RWPE2 (cell line): Measurements from ENCODE around the gene DOCK7.
A peak's percentile ranks its signal among the peaks of the same experiment; 100 is the strongest.

Experiments used
- ATAC-seq: fragments of 200-7000 bp; cut with Tn5 transposase; 3 replicates; pipeline ENCODE4 v1.9.1; 2021; ENCODE audit warnings: low read depth
- DNase-seq: peaks from one replicate; pipeline ENCODE4 v3.0.0-alpha.2; 2020; ENCODE audit warnings: low spot score
- H3K27ac ChIP-seq: fragments of 450-650 bp; 2 replicates; pipeline ENCODE4 v1.5.1; 2017; ENCODE audit warnings: mild to moderate bottlenecking; ENCODE audit not compliant: poor library complexity, severe bottlenecking
- H3K27me3 ChIP-seq: fragments of 250-450 bp; sonication (Bioruptor Pico); 2 replicates; pipeline ENCODE4 v1.5.1; 2021; ENCODE audit warnings: mild to moderate bottlenecking, moderate library complexity; ENCODE audit not compliant: insufficient read depth, poor library complexity, severe bottlenecking
- H3K36me3 ChIP-seq: fragments of 250-450 bp; sonication (Bioruptor Pico); 2 replicates; pipeline ENCODE4 v1.5.1; 2020; ENCODE audit warnings: low read depth, mild to moderate bottlenecking, moderate library complexity
- H3K4me1 ChIP-seq: fragments of 250-450 bp; sonication (Bioruptor Pico); 2 replicates; pipeline ENCODE4 v1.5.1; 2021; ENCODE audit warnings: mild to moderate bottlenecking, moderate library complexity; ENCODE audit not compliant: insufficient read depth, poor library complexity, severe bottlenecking
- H3K4me3 ChIP-seq: fragments of 250-450 bp; sonication (Bioruptor Pico); 2 replicates; pipeline ENCODE4 v1.5.1; 2021; ENCODE audit warnings: mild to moderate bottlenecking, moderate library complexity; ENCODE audit not compliant: severe bottlenecking
- H3K9me3 ChIP-seq: fragments of 250-450 bp; sonication (Bioruptor Pico); 2 replicates; pipeline ENCODE4 v1.5.1; 2021; ENCODE audit warnings: mild to moderate bottlenecking, moderate library complexity; ENCODE audit not compliant: severe bottlenecking
- CTCF ChIP-seq: fragments of 450-650 bp; IDR thresholded peaks from one replicate; pipeline ENCODE4 v1.5.1; 2017; ENCODE audit warnings: mild to moderate bottlenecking, moderate library complexity; ENCODE audit not compliant: poor library complexity, severe bottlenecking

The DOCK7 gene

GRCh38 chr1:62417351-62417999 lies 270.7 kb downstream of the DOCK7 start:
- H3K4me3 ChIP-seq: no peak overlapping the region
- ATAC-seq: no peak
- H3K4me1 ChIP-seq: no peaks in the 10 kb centered on the region
- no peak for TF ChIP-seq CTCF
- no peaks in the 10 kb centered on the region for H3K27me3 ChIP-seq
- H3K9me3 ChIP-seq: no peaks in the 10 kb centered on the region
- DNase-seq: no peak
- no peaks in the 10 kb centered on the region for H3K36me3 ChIP-seq
- H3K27ac ChIP-seq: no peak overlapping the region

- TF ChIP-seq CTCF: no peak
- Histone ChIP-seq H3K4me3 (no peak overlapping the region), H3K27ac (no peak overlapping the region), H3K36me3 (no peaks in the 10 kb centered on the region), H3K4me1 (no peaks in the 10 kb centered on the region), H3K27me3 (no peaks in the 10 kb centered on the region), H3K9me3 (no peaks in the 10 kb centered on the region)
- ATAC-seq (no peak), DNase-seq (no peak)
Measured at GRCh38 chr1:62415687-62416086, 272.5 kb downstream of the DOCK7 start.

- DNase-seq (no peak), ATAC-seq (0 out of 3 replicates have a peak, but pooled peaks have one; percentile 31)
- TF ChIP-seq CTCF: peak; percentile 92
- no peaks in the 10 kb centered on the region for H3K27me3 ChIP-seq
- H3K9me3 ChIP-seq: no peaks in the 10 kb centered on the region
- H3K36me3 ChIP-seq: no peaks in the 10 kb centered on the region
- no peak overlapping the region for H3K4me3 ChIP-seq
- no peak overlapping the region for H3K27ac ChIP-seq
- no peaks in the 10 kb centered on the region for H3K4me1 ChIP-seq
Measured at GRCh38 chr1:62407398-62408009, 280.7 kb downstream of the DOCK7 start.

- no peak overlapping the region for H3K4me3 ChIP-seq
- H3K9me3 ChIP-seq: no peaks in the 10 kb centered on the region
- no peak for ATAC-seq
Measured at GRCh38 chr1:62406576-62406975, 281.6 kb downstream of the DOCK7 start.

More at GRCh38 chr1:62406576-62406975, 281.6 kb downstream of the DOCK7 start:
- no peaks in the 10 kb centered on the region for H3K4me1 ChIP-seq
- no peaks in the 10 kb centered on the region for H3K36me3 ChIP-seq
- no peak for TF ChIP-seq CTCF
- DNase-seq: no peak
- H3K27ac ChIP-seq: no peak overlapping the region
- H3K27me3 ChIP-seq: no peaks in the 10 kb centered on the region
